K562 (cell line): ENCODE measurements around the gene CDT1. TPM values are rescaled to one million over a fixed set of nuclear protein-coding genes. Genes with fewer than 3 reads are reported as not detected.
A peak's percentile ranks its signal among the peaks of the same experiment; 100 is the strongest.

Experiments used
- DMBX1 ChIP-seq: fragments of 250-450 bp; sonication (Bioruptor Pico); IDR thresholded peaks from 2 replicates; pipeline ENCODE4 v1.8.0; 2022; ENCODE audit warnings: inconsistent platforms, mild to moderate bottlenecking, moderate library complexity, borderline replicate concordance
- HMG20B ChIP-seq: fragments of 250-450 bp; sonication (Bioruptor Pico); IDR thresholded peaks from 2 replicates; pipeline ENCODE4 v1.5.0; 2021; ENCODE audit warnings: mild to moderate bottlenecking
- MAZ ChIP-seq, 2 experiments: fragments of 450-650 bp in 1 of 2; sonication (generic) in 1 of 2; formaldehyde crosslinking; IDR thresholded peaks in 1 of 2; conservative IDR thresholded peaks in 1 of 2; 2 replicates each; pipeline versions ENCODE4 v1.4.0 to v1.5.0; 2020; ENCODE audit warnings: mild to moderate bottlenecking in 1 of 2, missing genetic modification reagents in 1 of 2
- REST ChIP-seq, 2 experiments: fragments of 450-650 bp; formaldehyde crosslinking in 1 of 2; IDR thresholded peaks; 2 replicates each; pipeline versions ENCODE4 v1.4.0 to v1.6.1; 2014 to 2020; ENCODE audit warnings: mild to moderate bottlenecking in 2 of 2, borderline replicate concordance in 1 of 2, low read depth in 1 of 2
- SMARCA5 ChIP-seq: fragments of 450-650 bp; IDR thresholded peaks from 2 replicates; pipeline ENCODE4 v1.6.1; 2016
- SP1 ChIP-seq: sonication (generic); formaldehyde crosslinking; IDR thresholded peaks from 2 replicates; pipeline ENCODE4 v1.8.1; 2022; ENCODE audit warnings: mild to moderate bottlenecking, missing genetic modification reagents
- SPI1 ChIP-seq: IDR thresholded peaks from 2 replicates; pipeline ENCODE4 v1.6.1; 2011; ENCODE audit warnings: low read depth, low read length, control low read depth, borderline replicate concordance
- VEZF1 ChIP-seq: fragments of 200-800 bp; sonication (Bioruptor generic); IDR thresholded peaks from 2 replicates; pipeline ENCODE4 v1.6.1; 2017; ENCODE audit warnings: missing genetic modification characterization, missing compliant biosample characterization
- ZFP36 ChIP-seq: fragments of 150-350 bp; IDR thresholded peaks from 2 replicates; pipeline ENCODE4 v1.6.1; 2018; ENCODE audit warnings: low read length, low read depth; ENCODE audit not compliant: partially characterized antibody
- ZNF589 ChIP-seq: fragments of 200-800 bp; sonication (Bioruptor generic); IDR thresholded peaks from 2 replicates; pipeline ENCODE4 v1.6.1; 2016; ENCODE audit warnings: low read depth, missing genetic modification characterization, missing compliant biosample characterization
- polyA plus RNA-seq, 8 experiments: library from polyadenylated mRNA; depleted of rRNA in 4 of 8; stranded (reverse) in 5 of 8; unstranded in 3 of 8; fragments of >200 nt; fragmentation: Nextera tagmentation in 2 of 8; fragmentation: Illumina TruSeq in 1 of 8; extraction: Ambion mirVana in 2 of 8; extraction: Trizol in 1 of 8; gene quantifications; 2 replicates each; pipeline versions ENCODE4 v1.2.1 to v1.2.3, GENCODE V29; 2011 to 2014; ENCODE audit warnings: inconsistent platforms in 1 of 8, missing spikeins in 1 of 8
- total RNA-seq, 7 experiments: library from RNA; depleted of rRNA in 6 of 7; stranded (reverse); fragments of >200 nt in 6 of 7; fragmentation: Illumina TruSeq in 2 of 7; extraction: Trizol in 2 of 7; gene quantifications; 2 replicates each; pipeline versions ENCODE4 v1.2.1 to v1.2.3, GENCODE V29; 2011 to 2021; ENCODE audit warnings: low replicate concordance in 1 of 7
- TF ChIP-seq, protein P1 (sequence below): fragments of 250-450 bp; sonication (Bioruptor Pico); IDR thresholded peaks from 2 replicates; pipeline ENCODE4 v1.9.0; 2021; ENCODE audit warnings: mild to moderate bottlenecking
- TF ChIP-seq, protein P2 (sequence below): fragments of 450-650 bp; IDR thresholded peaks from 2 replicates; pipeline ENCODE4 v1.6.1; 2016
- TF ChIP-seq, protein P3 (sequence below): conservative IDR thresholded peaks from 2 replicates; pipeline ENCODE4 v1.6.1; 2011; ENCODE audit warnings: low read depth, mild to moderate bottlenecking, low read length; ENCODE audit not compliant: control insufficient read depth

CDT1 gene
- total and polyA plus RNA-seq, 9 of the 15 experiments (the other 6 are each of a cell fraction or from before 2014, with no cell fraction given): 0.92 to 178 (median 14.2) TPM

DNA sequence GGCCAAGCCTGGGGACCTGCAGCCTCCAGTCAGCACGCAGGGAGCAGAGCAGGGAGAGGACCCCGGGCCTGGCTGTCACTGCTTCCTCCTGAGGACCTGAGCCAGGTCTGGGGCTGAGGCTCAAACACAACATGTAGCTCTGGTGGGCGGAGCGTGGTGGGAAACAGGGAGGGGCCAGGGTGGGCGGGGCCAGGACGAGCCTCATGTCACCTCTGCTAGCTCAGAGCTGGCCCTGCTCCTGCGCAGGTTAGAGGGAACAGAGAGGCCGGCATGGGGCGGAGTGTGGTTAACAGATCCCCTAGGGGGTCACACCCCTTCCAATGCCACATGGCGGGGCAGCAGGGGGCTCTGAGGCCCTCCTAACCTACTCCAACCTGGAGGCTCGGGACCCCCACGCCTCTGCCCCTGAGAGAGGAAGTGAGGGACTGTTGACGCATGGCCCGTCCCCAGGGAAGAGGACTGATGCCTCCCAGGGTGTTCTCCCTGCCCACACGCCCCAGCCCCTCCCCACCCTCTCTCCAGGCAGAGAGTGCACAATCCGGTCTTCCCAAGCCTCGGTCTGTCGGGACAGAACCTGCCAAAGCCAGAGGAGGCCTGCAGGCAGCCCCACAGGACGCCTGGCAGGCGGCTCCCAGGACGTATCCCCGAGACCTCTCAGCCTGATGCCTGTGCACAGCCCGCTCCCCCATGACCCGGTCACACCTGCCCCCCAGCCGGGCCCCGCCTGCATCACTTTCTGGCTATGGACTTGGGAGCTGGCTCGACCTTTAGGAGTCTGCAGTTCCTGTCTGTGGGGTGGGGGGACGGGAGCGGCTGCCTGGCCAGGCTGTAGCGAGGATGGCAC lies 33.8 kb upstream of the CDT1 start (continued):
- TF ChIP-seq DMBX1 (CRISPR knock-in tag) (peak; percentile 13; the same call in 1 of the 2 replicates), ZFP36 (peak; percentile 17), SMARCA5 (0 out of 2 replicates have a peak, but pooled peaks have one; percentile 12), HMG20B (CRISPR knock-in tag) (no peak), SPI1 (peak; percentile 89), ZNF589 (no peak), SP1 (CRISPR knock-in tag) (0 out of 2 replicates have a peak, but pooled peaks have one; percentile 18), REST (IDR thresholded peaks at IDR 0.05; ENCODE audit: borderline replicate concordance) (peak; percentile 23; the same call in 1 of the 2 replicates), REST (CRISPR knock-in tag; IDR thresholded peaks at IDR 0.05; ENCODE audit: low read depth) (peak; percentile 68; the same call in 1 of the 2 replicates), VEZF1 (peak; percentile 58), MAZ (CRISPR knock-in tag; conservative IDR thresholded peaks at IDR 0.05 in 1 of 2, IDR thresholded peaks at IDR 0.05 in 1 of 2) (peak; percentile 71 to 75)
- TF ChIP-seq, protein P1, sequence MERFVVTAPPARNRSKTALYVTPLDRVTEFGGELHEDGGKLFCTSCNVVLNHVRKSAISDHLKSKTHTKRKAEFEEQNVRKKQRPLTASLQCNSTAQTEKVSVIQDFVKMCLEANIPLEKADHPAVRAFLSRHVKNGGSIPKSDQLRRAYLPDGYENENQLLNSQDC (CRISPR knock-in tag): no peak
- TF ChIP-seq, protein P2, sequence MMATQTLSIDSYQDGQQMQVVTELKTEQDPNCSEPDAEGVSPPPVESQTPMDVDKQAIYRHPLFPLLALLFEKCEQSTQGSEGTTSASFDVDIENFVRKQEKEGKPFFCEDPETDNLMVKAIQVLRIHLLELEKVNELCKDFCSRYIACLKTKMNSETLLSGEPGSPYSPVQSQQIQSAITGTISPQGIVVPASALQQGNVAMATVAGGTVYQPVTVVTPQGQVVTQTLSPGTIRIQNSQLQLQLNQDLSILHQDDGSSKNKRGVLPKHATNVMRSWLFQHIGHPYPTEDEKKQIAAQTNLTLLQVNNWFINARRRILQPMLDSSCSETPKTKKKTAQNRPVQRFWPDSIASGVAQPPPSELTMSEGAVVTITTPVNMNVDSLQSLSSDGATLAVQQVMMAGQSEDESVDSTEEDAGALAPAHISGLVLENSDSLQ: peak; percentile 43
- TF ChIP-seq, protein P3, sequence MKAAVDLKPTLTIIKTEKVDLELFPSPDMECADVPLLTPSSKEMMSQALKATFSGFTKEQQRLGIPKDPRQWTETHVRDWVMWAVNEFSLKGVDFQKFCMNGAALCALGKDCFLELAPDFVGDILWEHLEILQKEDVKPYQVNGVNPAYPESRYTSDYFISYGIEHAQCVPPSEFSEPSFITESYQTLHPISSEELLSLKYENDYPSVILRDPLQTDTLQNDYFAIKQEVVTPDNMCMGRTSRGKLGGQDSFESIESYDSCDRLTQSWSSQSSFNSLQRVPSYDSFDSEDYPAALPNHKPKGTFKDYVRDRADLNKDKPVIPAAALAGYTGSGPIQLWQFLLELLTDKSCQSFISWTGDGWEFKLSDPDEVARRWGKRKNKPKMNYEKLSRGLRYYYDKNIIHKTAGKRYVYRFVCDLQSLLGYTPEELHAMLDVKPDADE: peak; percentile 72; the same call in 1 of the 2 replicates
